ENCODE data around the gene COL27A1.

DNA sequence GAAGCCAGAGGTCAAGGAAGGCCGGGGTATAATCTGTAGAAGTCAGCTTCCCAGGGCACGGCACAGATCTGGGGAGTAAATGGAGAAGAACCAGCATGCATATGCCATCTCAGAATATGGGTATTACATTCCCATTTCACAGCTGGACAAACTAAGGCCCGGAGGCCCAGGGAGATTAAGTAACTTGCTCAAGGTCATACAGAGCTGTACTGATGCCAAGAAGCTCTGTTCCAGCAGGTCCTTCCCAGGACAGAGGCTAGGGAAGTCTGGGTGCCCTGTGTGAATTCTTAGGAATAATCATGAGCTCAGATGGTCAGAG is 19.2 kb downstream of the COL27A1 start:
- no peak for TF ChIP-seq CTCF (IDR thresholded peaks at IDR 0.05; ENCODE audit: insufficient read depth, low read length)
- no peak for TF ChIP-seq POLR2AphosphoS5 (IDR thresholded peaks at IDR 0.05; ENCODE audit: low read depth)
- TF ChIP-seq, protein P1, sequence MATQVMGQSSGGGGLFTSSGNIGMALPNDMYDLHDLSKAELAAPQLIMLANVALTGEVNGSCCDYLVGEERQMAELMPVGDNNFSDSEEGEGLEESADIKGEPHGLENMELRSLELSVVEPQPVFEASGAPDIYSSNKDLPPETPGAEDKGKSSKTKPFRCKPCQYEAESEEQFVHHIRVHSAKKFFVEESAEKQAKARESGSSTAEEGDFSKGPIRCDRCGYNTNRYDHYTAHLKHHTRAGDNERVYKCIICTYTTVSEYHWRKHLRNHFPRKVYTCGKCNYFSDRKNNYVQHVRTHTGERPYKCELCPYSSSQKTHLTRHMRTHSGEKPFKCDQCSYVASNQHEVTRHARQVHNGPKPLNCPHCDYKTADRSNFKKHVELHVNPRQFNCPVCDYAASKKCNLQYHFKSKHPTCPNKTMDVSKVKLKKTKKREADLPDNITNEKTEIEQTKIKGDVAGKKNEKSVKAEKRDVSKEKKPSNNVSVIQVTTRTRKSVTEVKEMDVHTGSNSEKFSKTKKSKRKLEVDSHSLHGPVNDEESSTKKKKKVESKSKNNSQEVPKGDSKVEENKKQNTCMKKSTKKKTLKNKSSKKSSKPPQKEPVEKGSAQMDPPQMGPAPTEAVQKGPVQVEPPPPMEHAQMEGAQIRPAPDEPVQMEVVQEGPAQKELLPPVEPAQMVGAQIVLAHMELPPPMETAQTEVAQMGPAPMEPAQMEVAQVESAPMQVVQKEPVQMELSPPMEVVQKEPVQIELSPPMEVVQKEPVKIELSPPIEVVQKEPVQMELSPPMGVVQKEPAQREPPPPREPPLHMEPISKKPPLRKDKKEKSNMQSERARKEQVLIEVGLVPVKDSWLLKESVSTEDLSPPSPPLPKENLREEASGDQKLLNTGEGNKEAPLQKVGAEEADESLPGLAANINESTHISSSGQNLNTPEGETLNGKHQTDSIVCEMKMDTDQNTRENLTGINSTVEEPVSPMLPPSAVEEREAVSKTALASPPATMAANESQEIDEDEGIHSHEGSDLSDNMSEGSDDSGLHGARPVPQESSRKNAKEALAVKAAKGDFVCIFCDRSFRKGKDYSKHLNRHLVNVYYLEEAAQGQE (IDR thresholded peaks at IDR 0.05; ENCODE audit: insufficient replicate concordance, low read depth) = no peak
